Fibroblast of skin of left quadriceps (primary cell): ENCODE results near the gene PIANP.

Experiments used
- DNase-seq, 2 experiments: peaks; one replicate each; pipeline ENCODE4 v3.0.0-alpha.2; 2013; ENCODE audit warnings: low read depth in 2 of 2

The PIANP gene

DNA sequence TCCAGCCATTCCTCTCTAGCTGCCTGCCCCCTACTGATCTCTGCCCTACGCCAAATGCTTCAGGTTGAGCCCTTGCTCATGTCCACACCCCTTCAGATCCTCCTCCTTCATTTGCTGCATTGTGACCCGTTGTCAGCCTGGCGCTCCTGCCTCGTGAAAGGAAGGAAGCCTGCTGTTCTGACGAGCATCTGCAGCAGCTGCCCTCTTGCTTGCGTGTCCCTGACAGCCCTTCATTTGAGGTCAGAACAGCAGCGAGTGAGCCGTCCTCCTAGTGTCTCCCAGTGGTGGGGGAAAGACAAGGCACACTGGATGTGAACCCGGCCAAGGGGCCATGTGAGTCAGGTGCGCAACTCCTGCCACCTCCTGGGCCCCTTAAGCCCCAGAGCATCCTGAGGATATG lies 3.0 kb upstream of the PIANP start:
- no peak for DNase-seq

DNA sequence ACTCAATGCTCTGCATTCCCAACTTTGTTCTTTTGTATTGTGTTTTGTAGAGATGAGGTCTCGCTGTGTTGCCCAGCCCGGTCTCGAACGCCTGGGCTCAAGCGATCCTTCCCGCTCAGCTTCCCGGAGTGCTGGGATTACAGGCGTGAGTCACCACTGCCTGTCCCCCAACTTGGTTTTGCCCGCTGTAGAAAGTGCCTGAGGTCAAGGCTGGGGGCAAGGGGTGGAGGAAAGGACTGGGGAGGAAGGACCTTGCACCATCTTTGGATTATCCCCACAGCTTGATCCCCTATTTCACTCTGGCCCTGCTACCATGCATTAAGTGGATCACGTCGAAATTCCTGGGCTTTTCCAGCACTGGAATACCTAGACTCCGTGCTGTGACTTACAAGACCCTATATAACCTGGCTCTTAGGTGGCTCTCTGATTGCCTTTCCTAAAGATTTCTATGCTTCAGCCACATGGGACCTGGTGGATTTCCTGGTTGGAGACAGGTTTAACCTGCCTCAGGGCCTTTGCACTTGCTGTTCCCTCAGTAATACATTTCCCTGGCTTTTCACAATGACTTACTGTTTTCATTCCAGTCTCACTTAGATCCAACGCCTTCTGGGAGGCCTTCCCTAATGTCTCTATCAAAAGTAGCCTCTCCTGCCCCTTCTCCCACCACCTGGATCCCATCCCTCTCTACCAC lies 608 bp upstream of the PIANP start:
- DNase-seq, result no peak

DNA sequence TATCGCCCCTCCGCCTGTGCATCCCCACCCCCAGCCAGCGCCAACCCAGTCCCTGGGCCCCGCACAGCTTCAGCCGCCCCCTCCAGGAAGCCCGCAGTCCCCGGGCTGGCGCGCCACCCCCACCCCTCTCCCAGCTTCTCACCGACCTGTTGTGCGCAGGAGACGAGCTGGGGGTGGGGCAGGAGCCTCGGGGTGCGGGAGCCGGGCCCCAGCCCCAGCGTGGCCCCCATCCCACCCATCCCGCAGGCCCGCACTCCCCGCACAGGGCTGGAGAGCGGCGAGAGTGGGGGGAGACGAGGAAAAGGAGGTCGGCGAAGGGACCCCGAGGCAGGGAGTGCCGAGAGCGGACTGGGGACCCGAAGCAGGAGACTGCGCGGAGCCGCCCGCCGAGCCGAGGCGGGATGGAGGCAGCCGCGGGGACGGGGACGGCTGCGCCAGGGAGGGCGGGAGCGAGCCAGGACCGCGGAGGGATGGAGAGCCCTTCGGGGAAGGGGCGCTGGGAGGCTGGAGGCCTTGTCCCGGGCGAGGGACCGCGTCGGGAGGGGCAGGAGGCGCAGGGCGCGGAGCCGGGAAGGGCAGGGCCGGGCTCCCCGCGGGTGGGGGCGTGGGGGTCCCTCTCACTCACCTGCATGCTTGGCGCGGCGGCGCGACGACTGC lies 498 bp downstream of the PIANP start:
- no peak for DNase-seq

DNA sequence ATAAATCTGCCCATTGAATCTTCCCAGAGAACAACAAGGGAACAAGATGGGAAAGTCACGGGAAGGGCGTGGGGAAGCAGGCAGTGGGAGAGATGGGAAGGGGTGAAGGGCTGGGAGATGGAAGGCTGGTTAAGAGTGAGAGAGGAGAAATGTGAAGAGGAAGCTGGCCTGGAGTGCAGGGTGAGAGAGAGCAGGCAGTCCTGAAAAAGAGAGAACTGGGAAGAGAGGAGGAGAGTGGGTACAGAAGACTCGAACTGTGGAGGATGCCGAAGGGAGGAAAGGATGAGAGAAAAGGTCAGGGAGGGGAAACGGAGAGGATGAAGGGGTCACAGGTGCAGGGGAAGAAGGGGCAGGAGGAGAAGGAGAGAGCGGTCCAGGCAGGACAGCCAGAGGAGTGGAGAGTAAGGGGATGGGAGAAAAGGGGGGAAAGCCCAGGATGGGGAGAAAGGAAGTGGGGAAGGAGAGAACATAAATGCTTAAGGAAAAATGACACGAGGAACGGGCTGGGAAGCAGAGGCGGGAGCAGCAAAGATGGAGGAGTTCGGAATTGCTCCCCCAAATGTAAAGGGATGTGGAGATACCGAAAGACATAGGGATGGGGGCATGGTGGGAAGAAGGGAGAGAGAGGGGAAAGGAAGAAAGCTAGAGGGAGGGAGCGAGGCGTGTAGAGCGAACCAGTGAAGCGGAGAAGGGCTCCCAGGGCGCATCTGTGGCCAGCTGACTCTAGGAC lies 1.2 kb downstream of the PIANP start:
- DNase-seq, result no peak

DNA sequence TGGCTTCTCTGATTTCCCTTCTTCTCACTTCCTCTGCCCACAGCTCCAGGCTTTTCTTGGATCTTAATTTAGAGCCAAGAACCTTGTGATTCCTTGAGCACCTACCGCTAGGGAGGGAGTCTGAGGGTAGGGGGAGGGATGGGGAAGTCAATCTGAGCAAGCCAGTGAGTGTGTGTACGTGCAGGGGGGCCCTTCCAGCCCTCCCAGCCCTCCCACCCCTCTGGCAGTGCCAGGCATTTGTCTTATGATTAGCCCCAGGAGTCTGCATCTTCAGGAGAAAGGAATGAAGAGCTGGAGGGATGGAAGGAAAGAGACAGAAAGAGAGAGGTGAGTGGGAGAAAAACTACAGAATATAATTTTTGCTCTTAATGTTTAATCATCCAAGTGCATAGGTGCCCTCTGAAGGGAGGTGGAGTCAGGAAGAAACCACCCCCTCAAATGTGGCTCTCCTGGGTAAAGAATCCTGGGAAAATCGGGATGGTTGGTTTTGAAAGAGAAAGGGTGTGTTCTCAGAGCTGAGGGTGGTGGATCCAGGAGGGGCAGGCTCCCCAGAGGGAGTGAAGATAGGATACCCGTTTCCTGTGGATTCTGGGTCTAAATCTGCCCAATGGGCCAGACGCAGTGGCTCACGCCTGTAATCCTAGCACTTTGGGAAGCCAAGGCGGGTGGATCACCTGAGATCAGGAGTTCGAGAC lies 2.1 kb downstream of the PIANP start:
- no peak for DNase-seq

DNA sequence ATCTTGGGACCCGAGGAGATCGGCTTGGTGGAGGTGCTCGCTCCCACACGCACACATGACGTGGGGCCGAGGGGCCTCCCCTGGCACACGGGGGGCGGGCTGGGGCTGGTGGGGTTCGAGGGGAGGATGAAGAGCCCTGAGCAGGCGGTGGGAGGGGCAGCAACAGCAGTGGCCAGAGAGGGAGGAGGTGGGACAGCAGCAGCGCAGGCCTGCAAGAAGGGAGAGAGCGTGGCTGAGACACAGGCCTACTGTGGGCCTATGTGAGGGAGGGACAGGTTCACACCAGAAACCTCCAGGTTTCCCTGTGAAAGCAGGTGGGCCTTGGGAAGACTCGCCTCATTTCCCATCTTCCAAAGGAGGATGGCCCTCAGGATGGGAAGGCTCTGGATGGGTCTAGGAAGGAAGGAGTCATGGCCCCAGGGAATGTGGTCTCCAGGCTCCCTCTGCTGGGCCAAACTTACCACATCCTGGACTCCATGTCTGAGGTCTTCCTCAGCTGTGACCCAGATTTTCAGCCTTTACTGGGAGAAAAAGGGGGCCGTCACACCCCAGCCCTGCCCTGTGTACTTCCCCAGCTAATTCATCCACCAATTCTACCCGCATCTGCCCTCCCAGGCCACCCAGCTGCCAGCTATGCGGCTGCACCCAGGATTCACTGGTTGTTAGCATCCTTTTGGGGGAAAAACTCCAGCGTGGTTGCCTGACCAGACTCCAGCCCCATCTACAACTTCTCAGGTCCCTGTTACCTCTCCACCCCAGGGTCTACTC lies 2.8 kb downstream of the PIANP start:
- DNase-seq, result peak in 1 of 2 experiments; percentile 28

DNA sequence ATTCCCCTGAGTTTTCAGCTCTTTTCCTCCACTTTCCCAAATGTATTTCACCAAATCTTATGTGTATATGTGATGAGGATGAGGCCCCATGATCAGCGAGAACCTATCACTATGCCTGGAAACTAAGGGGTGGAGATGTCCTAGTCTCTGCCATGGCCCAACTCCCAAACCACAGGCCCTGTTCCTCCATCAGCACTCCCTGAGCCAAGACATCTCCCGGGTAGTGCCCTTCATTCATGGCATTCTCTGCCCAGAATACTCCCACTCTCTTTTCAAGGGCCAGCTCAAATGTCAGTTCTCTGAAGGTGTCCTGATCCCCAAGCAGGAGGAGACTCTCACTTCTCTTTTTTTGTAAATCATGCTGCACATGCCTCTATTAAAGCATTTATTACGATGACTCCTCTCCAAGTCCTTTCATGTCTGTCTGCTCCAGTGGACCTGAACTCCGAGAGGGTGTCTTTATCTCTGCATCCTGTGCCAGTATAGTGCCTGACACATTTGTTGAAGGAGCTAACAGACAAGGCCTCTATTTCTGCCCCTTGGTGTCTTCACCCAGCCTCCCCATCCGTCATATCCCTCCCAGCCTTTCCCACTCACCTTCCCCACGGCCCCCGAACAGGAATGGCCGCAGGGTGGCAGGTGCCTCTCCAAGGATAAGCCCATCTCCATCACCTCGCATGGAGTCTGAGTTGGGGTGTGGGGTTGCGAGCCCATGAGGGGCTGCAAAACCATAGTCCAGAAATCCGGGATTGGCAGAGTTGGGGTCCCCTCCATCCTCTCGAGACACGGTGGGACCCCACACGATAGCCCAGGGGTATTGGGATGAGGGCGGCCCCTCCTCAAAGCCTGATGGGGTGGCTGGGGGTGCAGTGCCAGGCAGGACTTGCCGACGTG lies 3.7 kb downstream of the PIANP start:
- no peak for DNase-seq

DNA sequence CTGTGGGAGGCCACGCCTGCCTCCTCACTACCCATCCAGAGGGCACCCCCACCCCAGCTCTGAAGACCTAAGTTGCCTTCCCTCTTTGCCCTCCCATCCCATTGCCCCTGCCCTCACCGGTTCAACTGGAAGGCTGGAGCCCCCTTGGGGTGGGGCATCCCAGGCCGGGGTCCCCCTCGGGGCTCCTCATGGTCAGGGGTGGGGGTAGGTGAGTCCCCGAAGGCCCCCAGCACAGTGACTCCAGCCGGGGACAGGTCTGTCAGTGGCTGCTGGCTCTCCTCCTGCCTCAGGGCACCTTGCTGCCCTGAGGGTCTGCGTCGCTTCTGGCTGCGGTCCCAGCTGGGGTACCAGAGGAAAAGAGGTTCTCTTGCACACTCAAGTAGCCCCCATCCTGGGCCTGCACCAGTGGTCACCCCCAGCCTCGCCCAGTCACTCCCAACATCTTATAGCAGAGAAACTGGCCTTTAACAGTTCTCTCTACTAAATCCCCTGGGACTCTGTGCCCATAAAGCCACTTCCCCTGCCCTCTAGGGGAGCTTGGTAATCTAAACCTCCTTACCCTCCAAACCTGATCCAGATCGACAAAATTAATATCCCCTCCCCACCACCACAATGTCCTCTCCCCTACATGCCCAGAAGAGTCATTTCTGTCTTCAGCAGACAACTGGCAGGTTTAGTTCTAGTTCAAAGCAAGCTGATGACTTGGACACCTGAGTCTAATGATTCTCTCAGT lies 5.1 kb downstream of the PIANP start:
- DNase-seq, result no peak

DNA sequence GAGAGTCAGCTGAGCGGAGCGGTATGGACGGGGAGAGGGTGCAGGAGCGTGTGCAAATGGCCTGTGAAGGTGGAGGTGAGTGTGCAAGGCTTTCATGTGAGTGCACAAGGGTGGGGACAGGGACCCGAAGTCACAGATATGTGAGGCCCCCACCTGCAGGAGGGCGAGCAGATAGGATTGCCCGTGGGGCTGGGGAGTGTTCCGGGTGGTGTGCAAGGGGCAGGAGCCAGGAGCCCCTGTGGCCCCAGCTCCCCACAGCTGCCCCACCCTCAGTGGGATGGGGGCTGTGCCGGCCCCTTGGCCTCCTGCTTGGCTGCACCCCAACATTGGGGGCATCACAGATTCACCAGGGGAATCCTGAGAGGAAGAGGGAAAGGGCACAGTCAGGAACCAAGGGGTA lies 5.9 kb downstream of the PIANP start:
- no peak for DNase-seq

DNA sequence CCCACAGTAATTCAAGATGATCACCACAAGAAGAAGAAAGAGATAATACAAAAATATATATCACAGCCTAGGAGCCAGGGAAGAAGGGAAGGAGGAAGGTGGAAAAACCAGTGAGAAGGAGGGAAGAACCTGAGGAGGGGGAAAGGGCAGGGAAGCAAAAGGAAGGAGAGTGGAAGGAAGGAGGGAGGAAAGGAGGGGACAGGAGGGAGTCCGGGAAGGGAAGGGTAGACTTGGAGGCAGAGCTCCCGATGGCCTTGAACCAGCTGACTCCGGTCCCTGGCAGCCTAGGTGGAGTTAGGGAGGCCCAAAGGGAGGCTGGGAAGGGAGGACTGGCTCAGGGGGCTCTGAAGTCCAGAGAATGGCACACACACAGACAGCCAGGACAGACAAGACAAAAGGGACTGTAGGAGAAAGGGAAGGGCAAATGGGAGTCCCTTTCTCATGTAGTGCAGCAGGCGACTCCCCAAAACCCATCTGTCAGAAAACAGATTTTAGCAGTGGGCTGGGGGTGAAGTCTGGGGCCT lies 6.7 kb downstream of the PIANP start:
- DNase-seq, result no peak

DNA sequence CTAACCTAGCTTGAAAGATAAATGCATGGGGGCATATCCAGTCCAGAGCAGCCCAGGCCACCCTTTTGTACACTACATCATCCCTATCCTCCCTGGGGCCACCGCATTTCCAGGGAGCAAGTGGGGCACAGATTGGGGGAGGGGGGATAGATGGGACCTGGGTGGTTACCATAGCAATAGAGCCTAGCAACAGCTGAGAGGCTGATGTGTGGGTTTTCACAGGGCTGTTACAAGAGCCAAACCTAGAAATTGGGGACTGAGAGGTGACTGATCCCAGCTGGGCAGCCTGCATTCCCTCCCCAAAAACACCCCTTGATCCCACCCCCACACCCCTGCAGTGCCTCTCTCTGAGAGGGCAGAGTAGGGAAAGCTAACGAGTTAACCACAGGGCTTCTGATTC lies 7.7 kb downstream of the PIANP start:
- no peak for DNase-seq

DNA sequence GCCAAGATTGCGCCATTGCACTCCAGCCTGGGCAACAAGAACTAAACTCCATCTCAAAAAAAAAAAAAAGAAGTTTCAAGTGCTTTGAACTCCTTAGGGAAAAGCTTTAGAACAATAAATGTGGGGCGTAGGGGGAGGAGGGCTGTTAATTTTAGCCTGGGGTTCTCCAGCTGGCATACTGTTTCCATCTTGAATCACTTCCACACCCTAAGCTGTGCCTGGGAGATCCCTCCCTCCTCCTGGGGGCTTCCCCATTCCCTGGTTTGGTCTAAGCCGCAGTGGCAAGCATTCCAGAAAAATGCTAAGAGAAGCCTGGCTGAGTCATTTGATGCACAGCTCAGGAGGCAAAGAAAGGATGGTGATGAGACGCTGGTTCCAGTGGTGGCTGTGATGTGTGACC lies 9.1 kb downstream of the PIANP start:
- peak; percentile 26 to 34 for DNase-seq

DNA sequence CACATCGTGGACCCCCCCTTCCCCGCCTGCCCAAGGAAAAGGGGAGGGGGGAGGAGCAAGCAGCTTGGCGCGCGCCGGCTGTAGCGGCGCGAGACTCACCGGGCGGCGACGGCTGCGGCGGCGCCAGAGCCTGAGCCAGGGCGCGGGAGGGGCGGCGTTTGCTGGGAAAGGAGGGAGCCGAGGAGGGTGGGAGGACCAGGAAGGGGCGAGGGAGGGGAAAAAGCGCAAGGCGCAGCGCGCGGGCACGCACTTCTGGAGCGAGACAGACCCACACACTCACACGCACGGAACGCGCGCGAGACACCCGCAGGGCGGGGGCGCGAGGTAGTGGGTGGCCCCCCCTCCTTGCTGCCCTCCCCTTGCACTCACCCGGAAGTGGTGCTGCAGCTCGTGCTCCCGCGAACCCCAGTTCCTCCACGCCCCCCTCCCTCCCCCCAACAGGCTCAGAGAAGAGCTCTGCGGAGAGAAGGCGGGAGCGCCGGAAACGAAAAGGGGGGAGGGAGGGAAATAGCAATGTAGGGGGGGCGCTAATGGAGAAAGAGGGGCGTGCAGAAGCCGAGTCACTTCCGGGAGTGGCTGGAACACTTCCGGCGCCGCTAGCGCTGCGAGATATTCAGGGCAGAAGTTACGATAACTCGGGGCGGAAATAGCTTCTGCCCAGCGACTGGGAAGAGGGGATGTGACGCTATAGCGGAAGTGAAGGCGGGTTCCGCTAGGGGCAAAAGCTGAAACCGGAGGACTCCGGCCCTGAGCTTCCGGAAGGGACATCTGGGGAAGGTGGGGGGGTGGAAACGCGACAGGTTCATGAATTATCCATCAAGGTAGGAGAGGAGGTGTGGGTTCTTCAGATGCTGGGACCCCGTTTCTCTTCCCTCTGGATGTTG lies 11.4 kb downstream of the PIANP start, which contains the start of gene ZNF384:
TSS of gene ZNF384 (minus strand) at position 377 of the 884 bp plus-strand sequence. CDS start 9,855 bp downstream, outside the sequence.
- DNase-seq, result peak; percentile 99

DNA sequence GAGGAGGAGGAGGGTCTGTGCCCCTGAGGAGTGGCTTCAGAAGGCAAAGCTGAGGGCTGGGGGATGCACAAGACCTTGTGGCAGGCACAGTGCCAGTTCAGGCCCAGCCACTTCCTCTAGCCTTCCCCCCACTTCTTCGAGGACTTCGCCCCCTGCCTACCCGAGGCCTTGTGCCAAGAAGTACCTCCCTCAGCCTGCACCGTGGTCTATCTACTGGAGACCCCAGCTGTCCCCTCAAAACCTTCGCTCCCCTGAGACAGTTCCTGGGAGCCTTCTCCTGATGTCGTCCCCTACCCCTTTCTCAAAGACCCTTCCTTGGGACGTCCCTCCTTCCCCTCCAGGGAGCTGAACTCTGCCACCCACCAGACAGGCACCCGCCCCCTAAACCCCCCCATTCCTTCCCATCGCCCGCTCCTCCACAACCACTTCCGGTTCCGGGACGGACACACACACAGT lies 12.0 kb downstream of the PIANP start:
- DNase-seq, result no peak

DNA sequence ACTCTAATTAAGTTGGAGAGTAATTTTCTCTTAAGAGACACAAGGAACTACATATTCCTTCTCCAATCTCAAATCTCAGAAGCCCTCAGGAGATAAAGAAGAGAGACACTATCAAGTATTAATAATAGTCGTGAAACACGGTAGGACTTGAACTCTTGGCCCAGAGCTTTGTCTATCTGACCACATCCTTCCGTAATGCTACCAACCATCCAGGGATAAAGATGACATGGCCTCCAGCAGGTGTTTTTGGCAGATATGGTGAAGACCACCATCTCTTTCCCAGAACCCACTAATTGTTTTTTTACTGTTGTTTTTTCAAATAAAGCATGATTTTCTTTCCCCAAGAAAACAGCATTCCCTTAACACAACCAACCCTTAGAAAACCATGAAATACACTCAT lies 14.8 kb downstream of the PIANP start:
- no peak for DNase-seq

DNA sequence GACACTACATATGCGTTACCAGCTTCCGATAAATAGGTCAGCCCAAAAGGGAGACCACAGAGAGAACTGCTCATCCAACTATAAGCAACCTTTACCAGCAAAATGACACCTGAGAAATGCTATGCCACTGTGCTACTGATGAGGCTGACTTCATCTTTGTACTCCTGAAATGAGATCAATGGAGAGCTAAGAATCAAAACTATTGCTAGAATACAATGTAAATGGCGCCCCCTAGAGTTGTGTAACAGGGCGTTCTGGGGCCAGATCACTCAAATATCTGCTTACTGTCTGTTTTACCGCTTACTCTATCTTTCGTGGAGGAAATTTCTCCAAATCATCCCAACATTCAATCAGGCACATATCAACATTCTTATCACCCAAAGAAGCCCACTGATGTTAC lies 16.0 kb downstream of the PIANP start:
- no peak for DNase-seq

DNA sequence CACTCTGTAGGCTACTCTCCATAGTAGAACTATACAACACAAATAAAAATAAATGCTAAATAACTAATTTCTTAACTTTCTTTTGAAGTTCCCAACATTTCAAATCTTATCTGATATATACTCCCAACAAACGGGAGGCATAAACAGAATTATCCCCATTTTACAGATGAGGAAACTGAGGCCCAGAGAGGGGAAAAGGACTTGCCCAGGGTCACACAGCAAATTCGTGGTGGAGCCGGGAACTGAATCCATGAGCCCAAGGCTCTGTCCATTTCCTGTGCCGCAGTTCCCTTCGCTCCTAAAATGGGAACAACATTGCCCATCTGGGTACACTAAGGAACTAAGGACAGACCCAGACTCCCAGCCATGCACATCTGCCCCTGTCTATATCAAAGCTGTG lies 23.7 kb downstream of the PIANP start:
- DNase-seq, result no peak

DNA sequence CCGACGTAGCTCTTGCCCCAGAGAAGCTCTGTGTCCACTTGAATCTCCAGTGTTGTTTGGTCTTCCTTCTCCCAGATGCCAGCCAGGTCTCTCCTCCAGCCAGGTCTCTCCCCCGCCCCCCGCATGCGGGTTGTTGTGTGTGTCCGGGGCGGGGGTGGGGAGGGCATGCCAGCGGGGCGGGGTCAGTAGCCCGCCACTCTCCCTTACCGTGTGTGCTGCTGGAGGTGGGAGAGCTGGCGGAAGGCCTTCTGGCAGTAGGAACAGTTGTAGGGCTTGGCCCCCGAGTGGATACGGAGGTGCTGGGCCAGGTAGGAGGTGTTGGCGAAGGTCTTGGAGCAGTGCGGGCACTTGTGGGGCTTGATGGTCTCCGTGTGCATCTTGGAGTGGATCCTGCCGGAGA lies 28.5 kb downstream of the PIANP start:
- no peak for DNase-seq
